ENCODE measurements around the gene PLXND1. TPM values are rescaled to one million over a fixed set of nuclear protein-coding genes. Genes with fewer than 3 reads are reported as not detected.

PLXND1 gene
- total RNA-seq, 1 experiment from 2014 or later = 26.3 TPM

DNA sequence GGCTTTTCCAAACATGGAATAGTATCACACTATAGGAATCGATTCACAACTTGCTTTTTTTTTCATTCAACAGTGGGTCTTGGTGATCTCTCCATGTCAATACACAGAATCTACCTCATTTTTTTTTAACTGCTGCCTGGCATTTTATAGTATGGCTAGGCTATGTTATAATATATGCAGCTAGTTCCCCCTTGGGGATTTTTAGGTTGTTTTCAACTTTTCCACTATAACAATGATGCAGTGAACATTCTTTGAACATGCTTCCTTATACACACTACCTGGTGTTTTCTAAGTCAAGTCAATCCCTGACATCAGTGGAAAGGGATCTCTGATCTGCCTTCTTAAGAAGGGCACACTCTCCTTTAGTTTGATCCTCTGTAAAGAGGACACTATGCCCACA, 46.5 kb upstream of the PLXND1 start:
- no peak for DNase-seq
- H3K27me3 ChIP-seq (replicated peaks; ENCODE audit: control insufficient read depth, insufficient read depth, low read length) = no peaks in the 10 kb centered on the region
- peak overlapping the region; percentile 57 for H3K27ac Mint-ChIP-seq (ENCODE audit: unreplicated experiment)
- BruUV-seq (replicated peaks) = no TSS peak
- POLR2A ChIA-PET = no interaction called here
- H3K9me3 Mint-ChIP-seq (ENCODE audit: unreplicated experiment) = no peaks in the 10 kb centered on the region
- intact Hi-C loops (cut with micrococcal nuclease; ENCODE audit: unreplicated experiment) = no loop called here
- H3K4me3 ChIP-seq (ENCODE audit: low read depth, low read length) = no peak overlapping the region
- H3K4me1 Mint-ChIP-seq (ENCODE audit: low read depth, unreplicated experiment) = peaks cover 34% of the 10 kb centered on the region
- H3K36me3 ChIP-seq (ENCODE audit: control insufficient read depth, insufficient read depth, low read length) = no peaks in the 10 kb centered on the region
- CTCF ChIA-PET = no interaction called here
- no peaks in the 10 kb centered on the region for H3K9me3 ChIP-seq
- H3K36me3 Mint-ChIP-seq (ENCODE audit: insufficient read depth, unreplicated experiment) = peaks cover 16% of the 10 kb centered on the region
- TF ChIP-seq CTCF (IDR thresholded peaks at IDR 0.05; ENCODE audit: insufficient read depth in 1 of 2, low read depth in 1 of 2, low read length in 1 of 2, severe bottlenecking in 1 of 2, unreplicated experiment in 1 of 2) = no peak
- no peaks in the 10 kb centered on the region for H3K27me3 Mint-ChIP-seq (ENCODE audit: insufficient read depth, unreplicated experiment)
- H3K4me3 Mint-ChIP-seq (ENCODE audit: unreplicated experiment) = no peak overlapping the region
- peaks cover 50% of the 10 kb centered on the region for H3K4me1 ChIP-seq

- Mint-ChIP-seq H3K27ac (ENCODE audit: unreplicated experiment) (no peak overlapping the region), H3K27me3 (ENCODE audit: insufficient read depth, unreplicated experiment) (no peaks in the 10 kb centered on the region), H3K4me1 (ENCODE audit: low read depth, unreplicated experiment) (peaks cover 24% of the 10 kb centered on the region), H3K4me3 (ENCODE audit: unreplicated experiment) (no peak overlapping the region), H3K36me3 (ENCODE audit: insufficient read depth, unreplicated experiment) (peaks cover 16% of the 10 kb centered on the region), H3K9me3 (ENCODE audit: unreplicated experiment) (no peaks in the 10 kb centered on the region)
- no TSS peak for BruUV-seq (replicated peaks)
- Histone ChIP-seq H3K27me3 (replicated peaks; ENCODE audit: control insufficient read depth, insufficient read depth, low read length) (no peaks in the 10 kb centered on the region), H3K4me1 (peaks cover 36% of the 10 kb centered on the region), H3K9me3 (no peaks in the 10 kb centered on the region), H3K36me3 (ENCODE audit: control insufficient read depth, insufficient read depth, low read length) (no peaks in the 10 kb centered on the region), H3K4me3 (ENCODE audit: low read depth, low read length) (no peak overlapping the region)
- DNase-seq = no peak
- CTCF ChIA-PET = no interaction called here
- POLR2A ChIA-PET = no interaction called here
- no peak for TF ChIP-seq CTCF (IDR thresholded peaks at IDR 0.05; ENCODE audit: insufficient read depth in 1 of 2, low read depth in 1 of 2, low read length in 1 of 2, severe bottlenecking in 1 of 2, unreplicated experiment in 1 of 2)
- intact Hi-C loops (cut with micrococcal nuclease; ENCODE audit: unreplicated experiment) = no loop called here
These were observed 45.1 kb upstream of the PLXND1 start for GRCh38 chr3:129651435-129652202.

DNA sequence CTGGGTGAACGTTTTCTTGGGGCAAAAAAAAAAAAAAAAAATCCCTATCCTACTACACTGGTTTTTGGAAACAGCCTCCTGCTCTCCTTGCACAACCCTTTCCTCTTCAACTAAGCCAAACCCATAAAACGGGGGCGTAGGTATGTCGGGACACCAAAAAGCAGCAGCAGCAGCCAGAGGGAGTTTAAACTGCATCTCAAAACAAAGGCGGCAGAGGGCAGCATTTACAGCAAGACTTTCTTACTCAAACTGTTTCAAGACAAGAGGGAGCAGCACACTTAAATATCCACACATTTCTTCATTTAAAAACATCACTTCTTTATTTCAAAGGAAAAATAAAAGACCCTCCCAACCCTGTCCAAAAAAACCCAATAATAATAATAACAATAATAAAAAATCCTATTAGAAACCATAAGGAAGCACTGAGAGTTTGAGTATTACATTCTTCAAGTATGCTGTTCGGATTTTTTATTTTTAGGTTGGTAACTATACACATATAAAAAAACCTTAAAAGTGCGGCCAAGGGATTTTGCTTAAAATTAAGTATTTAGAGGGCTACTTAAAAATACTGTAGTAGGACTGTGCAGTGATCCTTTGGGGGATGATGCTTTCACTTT, 43.9 kb upstream of the PLXND1 start:
- intact Hi-C loops (cut with micrococcal nuclease; ENCODE audit: unreplicated experiment) = loop anchor here (1.0 kb wide), 5 partner anchors 22 to 284 kb away; no protein-coding TSS in a partner anchor
- H3K4me1 ChIP-seq = peaks cover 27% of the 10 kb centered on the region

More for the DNA sequence above, 43.9 kb upstream of the PLXND1 start:
- H3K4me1 Mint-ChIP-seq (ENCODE audit: low read depth, unreplicated experiment) = peaks cover 18% of the 10 kb centered on the region
- BruUV-seq (replicated peaks) = no TSS peak
- peak overlapping the region; percentile 29 for H3K4me3 Mint-ChIP-seq (ENCODE audit: unreplicated experiment)
- peak; percentile 74 to 77 for DNase-seq
- Histone ChIP-seq H3K4me3 (ENCODE audit: low read depth, low read length) (no peak overlapping the region), H3K36me3 (ENCODE audit: control insufficient read depth, insufficient read depth, low read length) (no peaks in the 10 kb centered on the region), H3K27me3 (replicated peaks; ENCODE audit: control insufficient read depth, insufficient read depth, low read length) (no peaks in the 10 kb centered on the region), H3K9me3 (no peaks in the 10 kb centered on the region)
- CTCF ChIA-PET = no interaction called here
- POLR2A ChIA-PET = no interaction called here
- H3K36me3 Mint-ChIP-seq (ENCODE audit: insufficient read depth, unreplicated experiment) = peaks cover 17% of the 10 kb centered on the region
- peak; percentile 67 to 68 for TF ChIP-seq CTCF (IDR thresholded peaks at IDR 0.05; ENCODE audit: insufficient read depth in 1 of 2, low read depth in 1 of 2, low read length in 1 of 2, severe bottlenecking in 1 of 2, unreplicated experiment in 1 of 2)
- no peaks in the 10 kb centered on the region for H3K27me3 Mint-ChIP-seq (ENCODE audit: insufficient read depth, unreplicated experiment)
- peak overlapping the region; percentile 33 for H3K27ac Mint-ChIP-seq (ENCODE audit: unreplicated experiment)
- no peaks in the 10 kb centered on the region for H3K9me3 Mint-ChIP-seq (ENCODE audit: unreplicated experiment)

Data from Caco-2 (cell line).